ENCODE measurements around the gene EXOSC10.

Gene EXOSC10

DNA sequence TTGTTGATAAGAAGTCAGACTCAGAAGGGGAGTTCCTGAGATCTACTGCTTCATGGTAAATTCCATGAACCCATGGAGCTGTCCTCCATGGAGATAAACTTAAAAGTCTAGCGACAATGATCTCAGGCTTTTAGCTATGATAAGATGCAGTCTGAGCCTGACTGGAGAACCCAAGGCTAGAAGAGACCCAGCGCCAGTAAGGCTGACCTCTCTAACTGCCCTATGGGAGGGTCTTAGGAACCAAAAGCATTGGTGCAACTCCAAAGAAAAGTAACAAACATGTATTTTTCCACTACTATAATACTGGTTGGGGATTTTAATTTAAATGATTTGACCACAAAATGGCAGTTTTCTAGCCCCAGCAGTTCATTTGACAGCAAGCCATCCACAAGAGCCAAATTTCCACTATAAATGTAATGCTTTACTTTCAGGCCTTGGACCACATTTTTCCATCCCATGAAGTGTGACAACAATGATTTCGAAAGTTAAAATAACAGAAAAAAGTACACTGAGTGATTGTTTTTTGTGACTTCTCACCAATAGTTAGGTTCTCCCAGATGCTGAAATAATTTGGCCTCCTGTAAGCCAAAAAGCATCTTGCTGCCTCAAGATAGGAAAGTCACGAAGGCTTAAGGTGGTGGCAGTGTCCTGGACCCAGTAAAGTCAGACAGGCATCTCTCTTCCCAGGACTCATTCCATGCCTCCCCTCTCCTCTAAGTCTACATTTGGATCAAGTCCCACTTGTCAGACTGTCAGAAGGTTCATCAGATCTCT, 43.1 kb upstream of the EXOSC10 start:
- CTCF ChIA-PET, result interaction anchor here (1.3 to 1.5 kb wide), 2 partner anchors 11 to 31 kb away, joined by 3 to 4 read pairs; no protein-coding TSS in a partner anchor
- no peak for DNase-seq (ENCODE audit: extremely low spot score)
- POLR2A ChIA-PET, result no interaction called here
- TF ChIP-seq CTCF (IDR thresholded peaks at IDR 0.05; ENCODE audit: control extremely low read depth, extremely low read depth, low read depth, missing control alignments), result no peak

- ChIA-PET POLR2A (no interaction called here), CTCF (no interaction called here)
- DNase-seq (ENCODE audit: extremely low spot score), result no peak
- TF ChIP-seq CTCF (IDR thresholded peaks at IDR 0.05; ENCODE audit: control extremely low read depth, extremely low read depth, low read depth, missing control alignments), result no peak
Observed at GRCh38 chr1:11138952-11139351, 39.3 kb upstream of the EXOSC10 start.

DNA sequence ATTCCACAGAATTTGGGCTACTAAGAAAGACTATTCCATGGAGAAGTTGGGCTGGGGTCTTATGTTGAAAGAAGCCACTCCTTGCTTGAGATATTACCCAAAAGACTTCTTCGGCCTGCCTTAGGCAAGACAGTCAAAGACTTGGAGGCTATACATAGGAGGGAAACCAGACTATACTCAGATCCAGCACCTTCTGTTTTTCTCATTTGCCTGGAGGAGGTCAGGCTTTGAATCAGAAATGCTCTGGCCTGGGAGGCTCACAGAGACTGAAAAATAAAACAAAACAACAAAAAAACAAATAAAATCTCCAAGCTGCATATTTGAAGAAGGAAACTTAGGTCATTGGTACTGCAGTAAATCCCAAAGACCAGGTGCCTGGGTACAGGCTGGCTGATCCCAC, 38.4 kb upstream of the EXOSC10 start:
- DNase-seq (ENCODE audit: extremely low spot score), result no peak
- no peak for TF ChIP-seq CTCF (IDR thresholded peaks at IDR 0.05; ENCODE audit: control extremely low read depth, extremely low read depth, low read depth, missing control alignments)
- ChIA-PET POLR2A (no interaction called here), CTCF (no interaction called here)

DNA sequence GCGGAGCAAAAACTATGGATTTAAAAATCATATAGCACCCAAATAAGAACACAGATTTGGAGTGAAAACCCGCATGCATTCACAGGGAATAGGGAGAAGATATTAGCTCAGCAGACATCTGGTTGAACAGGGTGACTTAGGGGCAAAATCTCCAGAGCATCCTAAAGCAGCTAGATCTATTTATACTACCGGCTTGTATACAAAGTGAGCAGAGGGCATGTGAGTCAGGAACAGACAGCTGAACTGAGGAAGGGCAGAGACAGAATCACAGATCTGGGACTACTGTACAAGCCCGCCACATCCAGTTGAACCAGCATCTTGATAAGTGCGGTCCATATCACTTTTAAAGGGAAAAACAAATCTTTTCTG, 35.2 kb upstream of the EXOSC10 start:
- CTCF ChIA-PET, result interaction anchor here (1.2 kb wide), 1 partner anchor 10 kb away, joined by 3 read pairs; no protein-coding TSS in a partner anchor
- TF ChIP-seq CTCF (IDR thresholded peaks at IDR 0.05; ENCODE audit: control extremely low read depth, extremely low read depth, low read depth, missing control alignments), result no peak
- no peak for DNase-seq (ENCODE audit: extremely low spot score)
- POLR2A ChIA-PET, result no interaction called here

DNA sequence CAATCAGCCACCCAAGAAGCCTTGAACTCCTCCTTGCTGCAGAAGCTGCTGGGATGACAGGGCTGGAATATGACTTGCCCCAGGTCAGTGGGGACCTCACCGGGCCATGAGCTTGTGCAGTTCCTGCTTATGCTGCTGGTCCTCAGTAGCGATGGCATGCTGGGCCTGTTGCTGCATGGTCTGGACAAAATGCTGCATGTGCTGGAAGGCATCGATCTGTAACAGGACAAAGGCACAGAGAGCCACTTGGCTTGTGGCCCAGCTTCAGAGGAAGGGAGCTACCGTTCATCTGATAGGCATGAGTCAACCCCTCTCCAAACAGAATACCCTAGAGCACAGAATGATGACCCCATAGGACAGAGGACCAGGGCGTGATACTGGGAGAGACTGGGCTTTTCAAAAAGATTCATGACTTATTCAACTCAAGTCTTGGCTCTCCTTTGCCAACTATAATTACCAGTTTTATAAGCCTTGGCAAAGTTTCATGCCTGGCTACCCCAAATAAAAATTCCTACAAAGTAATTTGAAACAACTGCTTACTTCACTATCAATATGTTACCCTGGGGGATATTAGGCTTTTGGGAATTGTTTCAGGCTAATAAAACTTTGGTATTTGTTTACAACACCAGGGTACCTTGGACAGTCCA, 34.7 kb upstream of the EXOSC10 start:
- ChIA-PET POLR2A (no interaction called here), CTCF (interaction anchor here (1.2 kb wide), 1 partner anchor 11 kb away, joined by 3 read pairs; no protein-coding TSS in a partner anchor)
- no peak for TF ChIP-seq CTCF (IDR thresholded peaks at IDR 0.05; ENCODE audit: control extremely low read depth, extremely low read depth, low read depth, missing control alignments)
- DNase-seq (ENCODE audit: extremely low spot score), result no peak

DNA sequence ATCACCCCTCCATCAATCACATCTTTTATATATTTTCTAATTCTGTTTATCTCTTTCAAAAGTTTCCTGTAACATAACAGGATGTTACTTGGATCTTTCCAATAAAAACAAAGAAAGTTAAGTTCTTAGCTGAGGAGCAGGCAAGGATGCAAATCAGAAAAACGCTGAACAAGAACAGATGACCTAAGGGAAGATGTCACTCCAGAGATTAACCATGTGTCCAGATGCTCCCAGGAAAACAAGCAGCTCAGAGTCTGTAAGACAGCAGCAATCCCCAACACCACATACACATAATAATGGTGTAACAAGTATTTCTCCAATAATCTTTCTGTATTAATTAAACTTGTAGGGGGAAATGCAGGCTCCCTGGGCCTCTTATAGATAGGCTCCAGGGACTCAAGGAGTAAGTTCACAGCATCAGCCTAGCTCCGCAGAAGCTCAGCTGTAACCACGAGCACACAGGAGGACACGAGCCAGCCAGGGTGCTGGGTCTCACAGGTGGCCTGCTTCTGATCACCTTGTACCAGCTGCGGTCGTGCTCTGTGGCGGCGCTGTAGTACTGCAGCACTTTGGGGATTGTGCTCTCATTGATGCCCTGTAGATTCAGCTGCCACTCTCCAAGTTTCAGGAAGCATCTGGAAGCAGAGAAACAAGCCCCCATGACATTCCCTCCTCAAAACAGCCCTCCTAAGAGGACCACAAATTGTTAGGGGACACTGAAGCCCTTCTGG, 33.1 kb upstream of the EXOSC10 start:
- ChIA-PET POLR2A (no interaction called here), CTCF (interaction anchor here (0.7 to 1.7 kb wide), 3 partner anchors 10 to 34 kb away, joined by 3 to 6 read pairs (median 4); partner anchors contain the start of gene EXOSC10)
- TF ChIP-seq CTCF (IDR thresholded peaks at IDR 0.05; ENCODE audit: control extremely low read depth, extremely low read depth, low read depth, missing control alignments), result no peak
- no peak for DNase-seq (ENCODE audit: extremely low spot score)

All from GM10248 (cell line).